ENCODE data around the gene CHST12.
"Not testable (repeated sequence)": the region's sequence is repeated elsewhere in the genome, so short reads cannot be mapped to it uniquely, and the experiment has no call there.

CHST12 gene

GRCh38 chr7:2437537-2438148, 34.2 kb downstream of the CHST12 start:
- no peak for DNase-seq

GRCh38 chr7:2438186-2438585, 34.8 kb downstream of the CHST12 start:
- no peak for DNase-seq

GRCh38 chr7:2438775-2439174, 35.4 kb downstream of the CHST12 start:
- no peak for DNase-seq

- no peak for DNase-seq
Observed at GRCh38 chr7:2440608-2441245, 37.3 kb downstream of the CHST12 start.

GRCh38 chr7:2441430-2442058, 38.1 kb downstream of the CHST12 start:
- no peak for DNase-seq

- DNase-seq, result no peak
Observed at GRCh38 chr7:2443491-2443890, 40.1 kb downstream of the CHST12 start.

- no peak for DNase-seq
Observed at GRCh38 chr7:2444476-2444875, 41.1 kb downstream of the CHST12 start.

GRCh38 chr7:2445047-2445446, 41.6 kb downstream of the CHST12 start:
- DNase-seq, result no peak

GRCh38 chr7:2445898-2446555, 42.6 kb downstream of the CHST12 start:
- DNase-seq, result no peak

GRCh38 chr7:2446676-2447075, 43.3 kb downstream of the CHST12 start:
- no peak for DNase-seq

GRCh38 chr7:2450198-2451107, 47.0 kb downstream of the CHST12 start:
- DNase-seq, result no peak

- peak; percentile 50 for DNase-seq
Observed at GRCh38 chr7:2451171-2452073, 48.0 kb downstream of the CHST12 start.

- no peak for DNase-seq
Observed at GRCh38 chr7:2452074-2452507, 48.7 kb downstream of the CHST12 start.

- DNase-seq, result no peak
Observed at GRCh38 chr7:2452643-2453270, 49.3 kb downstream of the CHST12 start.

GRCh38 chr7:2453849-2454248, 50.4 kb downstream of the CHST12 start:
- not testable (repeated sequence) for DNase-seq

- DNase-seq, result no peak
Observed at GRCh38 chr7:2459674-2460073, 56.3 kb downstream of the CHST12 start.

GRCh38 chr7:2460188-2460587, 56.8 kb downstream of the CHST12 start:
- DNase-seq, result no peak

GRCh38 chr7:2460641-2461040, 57.2 kb downstream of the CHST12 start:
- no peak for DNase-seq

GRCh38 chr7:2461268-2462026, 58.0 kb downstream of the CHST12 start:
- DNase-seq, result no peak

GRCh38 chr7:2462731-2463130, 59.3 kb downstream of the CHST12 start:
- no peak for DNase-seq
